OCI-LY3 (cell line): ENCODE data around the gene CCDC38.

Experiments
- H2AFZ ChIP-seq: fragments of 200-600, 300-600 bp; shearing (Covaris generic); 2 replicates; pipeline ENCODE4 v1.6.0; 2014; ENCODE audit warnings: antibody characterized with exemption, low read depth, low read length
- H3K27ac ChIP-seq: fragments of 200-600, 300-600 bp; sonication (generic); 2 replicates; pipeline ENCODE4 v1.5.1; 2014; ENCODE audit warnings: mild to moderate bottlenecking, low read length, moderate library complexity, mixed read lengths
- H3K27me3 ChIP-seq: fragments of 200-600, 300-600 bp; sonication (generic); 2 replicates; pipeline ENCODE4 v1.6.1; 2014; ENCODE audit warnings: low read depth, low read length, mixed read lengths
- H3K36me3 ChIP-seq: fragments of 200-600, 300-600 bp; sonication (generic); replicated peaks from 2 replicates; pipeline ENCODE3; 2014; ENCODE audit warnings: low read depth, low read length, mixed read lengths
- H3K4me1 ChIP-seq: fragments of 300-600, 200-600 bp; sonication (generic); 2 replicates; pipeline ENCODE4 v1.6.1; 2014; ENCODE audit warnings: low read length, mixed read lengths
- H3K4me2 ChIP-seq: fragments of 200-600, 300-600 bp; sonication (generic); 2 replicates; pipeline ENCODE4 v1.6.1; 2014; ENCODE audit warnings: low read length, mixed read lengths
- H3K4me3 ChIP-seq: fragments of 300-600, 200-600 bp; sonication (generic); 2 replicates; pipeline ENCODE4 v1.5.1; 2014; ENCODE audit warnings: antibody characterized with exemption, mild to moderate bottlenecking, low read length, moderate library complexity
- H3K79me2 ChIP-seq: fragments of 300-600, 200-600 bp; shearing (Covaris generic); 2 replicates; pipeline ENCODE4 v1.6.1; 2014; ENCODE audit warnings: mild to moderate bottlenecking, low read length, mixed read lengths
- H3K9ac ChIP-seq: fragments of 300-600, 200-600 bp; shearing (Covaris generic); 2 replicates; pipeline ENCODE4 v1.6.0; 2014; ENCODE audit warnings: mild to moderate bottlenecking, low read length, moderate library complexity
- H3K9me3 ChIP-seq: fragments of 200-600, 300-600 bp; shearing (Covaris generic); 2 replicates; pipeline ENCODE4 v1.6.1; 2014; ENCODE audit warnings: low read length, mixed read lengths; ENCODE audit not compliant: insufficient read depth
- H4K20me1 ChIP-seq: fragments of 200-600, 300-600 bp; sonication (generic); 2 replicates; pipeline ENCODE4 v1.6.1; 2016; ENCODE audit warnings: low read length, mixed read lengths; ENCODE audit not compliant: insufficient read depth
- CTCF ChIP-seq: fragments of 200-600, 300-600 bp; sonication (generic); IDR thresholded peaks from 2 replicates; pipeline ENCODE4 v1.5.1; 2014; ENCODE audit warnings: antibody characterized with exemption, low read length, low read depth
- EZH2phosphoT487 ChIP-seq: fragments of 200-600 bp; shearing (Covaris generic); IDR thresholded peaks from 2 replicates; pipeline ENCODE4 v1.6.1; 2018; ENCODE audit warnings: antibody characterized with exemption, mixed run types, low read depth

CCDC38 gene

GRCh38 chr12:95898081-95898480 is 44.3 kb downstream of the CCDC38 start:
- Histone ChIP-seq H2AFZ (no peak overlapping the region), H3K27ac (no peak overlapping the region)

DNA sequence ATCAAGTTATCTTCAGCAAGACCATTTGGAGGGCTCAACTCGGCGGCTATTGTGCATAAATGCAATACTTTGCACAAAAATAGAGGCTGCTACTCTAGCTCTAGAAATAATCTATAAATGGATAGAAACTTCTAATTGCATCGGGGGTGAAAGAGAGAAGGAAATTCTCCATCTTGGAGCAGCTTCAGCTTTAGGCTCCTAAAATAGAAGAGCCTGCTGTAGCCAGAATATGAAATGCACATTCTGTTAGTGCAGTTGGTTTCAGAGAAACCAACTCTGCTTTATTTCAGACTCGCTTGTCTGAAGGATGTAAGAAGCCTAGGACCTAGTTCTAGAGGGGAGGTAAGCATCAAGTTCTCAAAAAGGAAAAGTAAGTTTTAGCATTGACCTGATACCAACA is 45.6 kb downstream of the CCDC38 start:
- Histone ChIP-seq H3K27ac (no peak overlapping the region), H4K20me1 (no peaks in the 10 kb centered on the region), H3K9ac (no peak overlapping the region), H3K36me3 (no peaks in the 10 kb centered on the region), H3K27me3 (peaks cover 7% of the 10 kb centered on the region; the same call in 1 of the 2 replicates), H3K79me2 (no peaks in the 10 kb centered on the region), H3K9me3 (no peaks in the 10 kb centered on the region), H3K4me3 (no peak overlapping the region), H3K4me2 (no peak overlapping the region), H2AFZ (no peak overlapping the region), H3K4me1 (no peaks in the 10 kb centered on the region)
- TF ChIP-seq EZH2phosphoT487 (no peak), CTCF (no peak)

More at GRCh38 chr12:95898081-95898480, 44.3 kb downstream of the CCDC38 start:
- Histone ChIP-seq H3K4me3 (no peak overlapping the region), H3K79me2 (no peaks in the 10 kb centered on the region), H3K4me2 (no peak overlapping the region), H3K36me3 (no peaks in the 10 kb centered on the region), H3K9me3 (no peaks in the 10 kb centered on the region; the same call in 1 of the 2 replicates), H4K20me1 (no peaks in the 10 kb centered on the region), H3K9ac (no peak overlapping the region), H3K4me1 (no peaks in the 10 kb centered on the region), H3K27me3 (peaks cover 8% of the 10 kb centered on the region; the same call in 1 of the 2 replicates)
- no peak for TF ChIP-seq CTCF
- TF ChIP-seq EZH2phosphoT487, result no peak

DNA sequence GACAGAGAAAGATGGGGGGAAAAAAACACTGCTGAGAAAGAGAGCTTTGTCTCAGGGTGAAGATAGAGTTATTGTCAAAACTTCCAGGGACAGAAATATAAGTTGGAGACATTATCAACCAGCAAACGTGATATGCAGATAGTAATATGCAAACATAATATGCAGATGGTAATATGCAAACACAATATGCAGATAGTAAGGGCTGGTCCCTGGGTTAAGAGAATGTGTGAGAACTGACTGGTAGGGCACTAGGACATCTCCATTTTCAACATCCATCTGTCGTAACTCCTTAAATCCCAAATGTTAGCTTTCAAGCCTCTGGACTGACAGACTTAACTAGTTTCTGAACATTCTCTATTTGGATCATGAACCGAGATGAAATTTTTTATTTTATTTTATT is 51.5 kb downstream of the CCDC38 start:
- no peak overlapping the region for H3K27ac ChIP-seq
- H4K20me1 ChIP-seq, result no peaks in the 10 kb centered on the region
- TF ChIP-seq EZH2phosphoT487 (no peak), CTCF (no peak)
- no peak overlapping the region for H3K4me3 ChIP-seq
- no peaks in the 10 kb centered on the region for H3K9me3 ChIP-seq
- H3K27me3 ChIP-seq, result no peaks in the 10 kb centered on the region
- H3K4me2 ChIP-seq, result no peak overlapping the region
- no peak overlapping the region for H3K9ac ChIP-seq
- H3K36me3 ChIP-seq, result no peaks in the 10 kb centered on the region
- H3K79me2 ChIP-seq, result no peaks in the 10 kb centered on the region
- H2AFZ ChIP-seq, result no peak overlapping the region
- no peaks in the 10 kb centered on the region for H3K4me1 ChIP-seq

- Histone ChIP-seq H3K9ac (no peak overlapping the region), H3K27me3 (no peaks in the 10 kb centered on the region), H3K9me3 (peaks cover 4% of the 10 kb centered on the region; the same call in 1 of the 2 replicates), H3K36me3 (no peaks in the 10 kb centered on the region), H3K4me2 (no peak overlapping the region), H3K4me3 (no peak overlapping the region), H3K4me1 (no peaks in the 10 kb centered on the region), H2AFZ (no peak overlapping the region), H4K20me1 (no peaks in the 10 kb centered on the region), H3K79me2 (no peaks in the 10 kb centered on the region), H3K27ac (no peak overlapping the region)
- TF ChIP-seq EZH2phosphoT487 (no peak), CTCF (no peak)
These were observed 55.1 kb downstream of the CCDC38 start for GRCh38 chr12:95887311-95887710.
